HFFc6 (cell line): ENCODE results near the gene OSBPL5. TPM values are rescaled to one million over a fixed set of nuclear protein-coding genes. Genes with fewer than 3 reads are reported as not detected.

ENCODE experiments used
- DNase-seq: peaks from one replicate; pipeline ENCODE4 v3.0.0-alpha.2; 2018
- H3K27ac Mint-ChIP-seq: 2 replicates; pipeline ENCODE4 v1.8.0; 2020; ENCODE audit warnings: mild to moderate bottlenecking, mixed read lengths
- H3K27me3 Mint-ChIP-seq: 2 replicates; pipeline ENCODE4 v1.8.0; 2021; ENCODE audit warnings: mild to moderate bottlenecking, moderate library complexity, mixed read lengths; ENCODE audit not compliant: insufficient read depth
- H3K36me3 Mint-ChIP-seq: 2 replicates; pipeline ENCODE4 v1.8.0; 2021; ENCODE audit warnings: low read depth, mixed read lengths
- H3K4me1 Mint-ChIP-seq: 2 replicates; pipeline ENCODE4 v1.8.0; 2020; ENCODE audit warnings: low read depth, mixed read lengths
- H3K4me3 Mint-ChIP-seq: 2 replicates; pipeline ENCODE4 v1.8.0; 2020; ENCODE audit warnings: mild to moderate bottlenecking, moderate library complexity, mixed read lengths
- H3K9me3 Mint-ChIP-seq: 2 replicates; pipeline ENCODE4 v1.8.0; 2020; ENCODE audit warnings: mild to moderate bottlenecking, mixed read lengths
- CTCF ChIP-seq: fragments of 200-600 bp; sonication (generic); IDR thresholded peaks from 2 replicates; pipeline ENCODE4 v1.5.0; 2021; ENCODE audit warnings: antibody characterized with exemption, mild to moderate bottlenecking
- total RNA-seq, 6 experiments: library from RNA; stranded (reverse); fragmentation: NEBNext Ultra II Directional; extraction: Animal tissue kit (Norgen Biotek cat#: 25700); gene quantifications; 2 replicates in 1 of 6; 3 replicates in 5 of 6; pipeline ENCODE4 v1.2.3, GENCODE V29; 2021

OSBPL5 gene
- total RNA-seq, 6 experiments from 2014 or later = 32.6 to 42.6 (median 36.7) TPM

GRCh38 chr11:3092603-3093141 lies 72.4 kb downstream of the OSBPL5 start:
- no peak; the same call in 1 of the 2 replicates for TF ChIP-seq CTCF
- H3K4me1 Mint-ChIP-seq = peaks cover 34% of the 10 kb centered on the region
- no peaks in the 10 kb centered on the region; the same call in 1 of the 2 replicates for H3K9me3 Mint-ChIP-seq
- H3K4me3 Mint-ChIP-seq = no peak overlapping the region
- no peak for DNase-seq
- H3K27ac Mint-ChIP-seq = no peak overlapping the region
- H3K27me3 Mint-ChIP-seq = peaks cover 3% of the 10 kb centered on the region
- peaks cover 16% of the 10 kb centered on the region for H3K36me3 Mint-ChIP-seq

- peak; percentile 52 for DNase-seq
- Mint-ChIP-seq H3K36me3 (peaks cover 10% of the 10 kb centered on the region), H3K9me3 (no peaks in the 10 kb centered on the region; the same call in 1 of the 2 replicates), H3K27ac (no peak overlapping the region), H3K4me3 (no peak overlapping the region), H3K27me3 (peaks cover 4% of the 10 kb centered on the region), H3K4me1 (peaks cover 34% of the 10 kb centered on the region)
- peak; percentile 100 for TF ChIP-seq CTCF
Observed at GRCh38 chr11:3091846-3092602, 73.1 kb downstream of the OSBPL5 start.

GRCh38 chr11:3091081-3091845 lies 73.8 kb downstream of the OSBPL5 start:
- Mint-ChIP-seq H3K9me3 (no peaks in the 10 kb centered on the region; the same call in 1 of the 2 replicates), H3K4me1 (peaks cover 27% of the 10 kb centered on the region), H3K27me3 (peaks cover 5% of the 10 kb centered on the region), H3K4me3 (no peak overlapping the region), H3K36me3 (peaks cover 4% of the 10 kb centered on the region), H3K27ac (no peak overlapping the region)
- no peak for DNase-seq
- 0 out of 2 replicates have a peak, but pooled peaks have one; percentile 44 for TF ChIP-seq CTCF

- no peak for TF ChIP-seq CTCF
- no peak overlapping the region for H3K4me3 Mint-ChIP-seq
- peaks cover 18% of the 10 kb centered on the region for H3K4me1 Mint-ChIP-seq
- H3K9me3 Mint-ChIP-seq = no peaks in the 10 kb centered on the region
- DNase-seq = no peak
- no peak overlapping the region for H3K27ac Mint-ChIP-seq
- H3K36me3 Mint-ChIP-seq = no peaks in the 10 kb centered on the region
- H3K27me3 Mint-ChIP-seq = peaks cover 12% of the 10 kb centered on the region; the same call in 1 of the 2 replicates
Observed at GRCh38 chr11:3090096-3090901, 74.8 kb downstream of the OSBPL5 start.
